Activated CD4-positive, alpha-beta T cell treated with anti-CD3 and anti-CD28 coated beads, Interleukin-2, Interleukin-6, amounts not matched to agents 100 ng/mL and 50 ng/mL, durations not matched to agents 16 hours and 8 hours (primary cell): ENCODE measurements around the gene RNF182.
"Not testable (repeated sequence)": the region's sequence is repeated elsewhere in the genome, so short reads cannot be mapped to it uniquely, and the experiment has no call there.

ENCODE experiments used
- DNase-seq: peaks from one replicate; pipeline ENCODE4 v3.0.0-alpha.2; 2020

The RNF182 gene

GRCh38 chr6:13972602-13973001, 47.9 kb downstream of the RNF182 start:
- DNase-seq, result not testable (repeated sequence)

GRCh38 chr6:13973422-13973821, 48.7 kb downstream of the RNF182 start:
- DNase-seq, result not testable (repeated sequence)

GRCh38 chr6:13978102-13978640, 53.4 kb downstream of the RNF182 start:
- DNase-seq, result no peak

GRCh38 chr6:13978787-13979186, 54.0 kb downstream of the RNF182 start:
- no peak for DNase-seq

GRCh38 chr6:13979284-13980171, 54.8 kb downstream of the RNF182 start:
- DNase-seq, result no peak

- no peak for DNase-seq
Measured at GRCh38 chr6:13980534-13980933, 55.8 kb downstream of the RNF182 start.

- DNase-seq, result no peak
Measured at GRCh38 chr6:13985663-13986325, 61.0 kb downstream of the RNF182 start.

- DNase-seq, result no peak
Measured at GRCh38 chr6:13986700-13987399, 62.1 kb downstream of the RNF182 start.

- DNase-seq, result no peak
Measured at GRCh38 chr6:13987400-13987865, 62.7 kb downstream of the RNF182 start.

GRCh38 chr6:13988049-13988738, 63.4 kb downstream of the RNF182 start:
- no peak for DNase-seq

- DNase-seq, result no peak
Measured at GRCh38 chr6:13988908-13989307, 64.2 kb downstream of the RNF182 start.

GRCh38 chr6:13989496-13990144, 64.9 kb downstream of the RNF182 start:
- DNase-seq, result no peak

GRCh38 chr6:13990796-13991195, 66.0 kb downstream of the RNF182 start:
- DNase-seq, result no peak

- DNase-seq, result no peak
Measured at GRCh38 chr6:13991393-13991792, 66.6 kb downstream of the RNF182 start.

- no peak for DNase-seq
Measured at GRCh38 chr6:13992417-13993055, 67.8 kb downstream of the RNF182 start.

GRCh38 chr6:13993416-13993815, 68.7 kb downstream of the RNF182 start:
- DNase-seq, result no peak

- DNase-seq, result no peak
Measured at GRCh38 chr6:13998356-13998755, 73.6 kb downstream of the RNF182 start.

- DNase-seq, result no peak
Measured at GRCh38 chr6:14000901-14001300, 76.1 kb downstream of the RNF182 start.

GRCh38 chr6:14001329-14002012, 76.7 kb downstream of the RNF182 start:
- no peak for DNase-seq

- no peak for DNase-seq
Measured at GRCh38 chr6:14002176-14002947, 77.6 kb downstream of the RNF182 start.
